OCI-LY7 (cell line): ENCODE results near the gene ANO1. TPM values are rescaled to one million over a fixed set of nuclear protein-coding genes. Genes with fewer than 3 reads are reported as not detected.

Experiments
- BruUV-seq: library from RNA; stranded (reverse); fragments of 400-500 nt; replicated peaks from 2 replicates; lab custom pipeline; 2021; lab: Mats Ljungman, UMichigan
- CTCF ChIA-PET: fragments of 300-600 bp; sonication (Branson Sonifier 250); formaldehyde crosslinking; loops from one replicate; lab custom pipeline; 2022; ENCODE audit warnings: antibody characterized with exemption; ENCODE audit not compliant: unreplicated experiment; lab: Charles Lee
- POLR2A ChIA-PET: fragments of 300-600 bp; sonication (Branson Sonifier 250); formaldehyde crosslinking; loops from one replicate; lab custom pipeline; 2022; ENCODE audit warnings: antibody characterized with exemption; lab: Charles Lee
- DNase-seq: peaks from one replicate; pipeline ENCODE4 v3.0.0-alpha.2; 2015; ENCODE audit warnings: low spot score
- H2AFZ ChIP-seq: fragments of 200-600 bp; sonication (generic), shearing (Covaris generic); 2 replicates; pipeline ENCODE4 v1.6.1; 2014; ENCODE audit warnings: mild to moderate bottlenecking, antibody characterized with exemption, low read length, moderate library complexity
- H3K27ac ChIP-seq: fragments of 200-600 bp; sonication (generic); 2 replicates; pipeline ENCODE4 v1.5.1; 2014; ENCODE audit warnings: mixed run types, low read depth, mild to moderate bottlenecking, moderate library complexity, low read length, inconsistent platforms; ENCODE audit not compliant: poor library complexity, severe bottlenecking
- H3K36me3 ChIP-seq: fragments of 200-600 bp; sonication (generic); 2 replicates; pipeline ENCODE4 v1.6.1; 2014; ENCODE audit warnings: mild to moderate bottlenecking, antibody characterized with exemption, low read length, moderate library complexity, mixed read lengths; ENCODE audit not compliant: insufficient read depth
- H3K4me1 ChIP-seq: fragments of 200-600 bp; sonication (generic); 2 replicates; pipeline ENCODE4 v1.5.1; 2014; ENCODE audit warnings: mild to moderate bottlenecking, low read length; ENCODE audit not compliant: insufficient read depth, poor library complexity, severe bottlenecking
- H3K4me2 ChIP-seq: fragments of 200-600 bp; sonication (generic); 2 replicates; pipeline ENCODE4 v1.6.1; 2014; ENCODE audit warnings: mild to moderate bottlenecking, low read length
- H3K4me3 ChIP-seq: fragments of 200-600 bp; sonication (generic); 2 replicates; pipeline ENCODE4 v1.5.1; 2014; ENCODE audit warnings: mild to moderate bottlenecking, low read depth, low read length; ENCODE audit not compliant: poor library complexity, severe bottlenecking
- H3K79me2 ChIP-seq: fragments of 200-600 bp; sonication (generic); 2 replicates; pipeline ENCODE4 v1.6.1; 2016; ENCODE audit warnings: low read depth, mild to moderate bottlenecking, low read length, moderate library complexity, mixed read lengths; ENCODE audit not compliant: insufficient read depth
- H3K9me2 ChIP-seq: fragments of 200-600 bp; sonication (generic); 2 replicates; pipeline ENCODE4 v1.6.1; 2016; ENCODE audit warnings: mild to moderate bottlenecking, low read length, mixed read lengths; ENCODE audit not compliant: insufficient read depth
- H3K9me3 ChIP-seq: fragments of 200-600 bp; sonication (generic); 2 replicates; pipeline ENCODE4 v1.6.1; 2014; ENCODE audit warnings: mild to moderate bottlenecking, mixed run types, low read length, mixed read lengths
- H4K20me1 ChIP-seq: fragments of 200-600 bp; sonication (generic); 2 replicates; pipeline ENCODE4 v1.6.1; 2014; ENCODE audit warnings: mild to moderate bottlenecking, antibody characterized with exemption, low read length, moderate library complexity, mixed read lengths; ENCODE audit not compliant: insufficient read depth
- EZH2phosphoT487 ChIP-seq: fragments of 200-600 bp; sonication (generic); IDR thresholded peaks from 2 replicates; pipeline ENCODE4 v1.6.1; 2018; ENCODE audit warnings: low read depth, borderline replicate concordance, mild to moderate bottlenecking, mixed run types, antibody characterized with exemption, low read length, moderate library complexity, mixed read lengths
- intact Hi-C: fragments of 100-400 bp; cut with micrococcal nuclease; formaldehyde crosslinking; loops from one replicate; pipeline ENCODE4 v1.10.0; 2022; ENCODE audit not compliant: unreplicated experiment
- total RNA-seq, 2 experiments: library from RNA; depleted of rRNA in 1 of 2; stranded (reverse); fragments of >200 nt in 1 of 2; shearing (Covaris generic) in 1 of 2; gene quantifications; 2 replicates each; pipeline ENCODE4 v1.2.3, GENCODE V29; 2014 to 2022
- TF ChIP-seq, protein P1 (sequence below): fragments of 200-600 bp; sonication (generic); conservative IDR thresholded peaks from 2 replicates; pipeline ENCODE4 v1.5.1; 2014; ENCODE audit warnings: mild to moderate bottlenecking, antibody characterized with exemption, low read length, moderate library complexity, mixed read lengths

The ANO1 gene
- total RNA-seq, 2 experiments from 2014 or later = not detected

DNA sequence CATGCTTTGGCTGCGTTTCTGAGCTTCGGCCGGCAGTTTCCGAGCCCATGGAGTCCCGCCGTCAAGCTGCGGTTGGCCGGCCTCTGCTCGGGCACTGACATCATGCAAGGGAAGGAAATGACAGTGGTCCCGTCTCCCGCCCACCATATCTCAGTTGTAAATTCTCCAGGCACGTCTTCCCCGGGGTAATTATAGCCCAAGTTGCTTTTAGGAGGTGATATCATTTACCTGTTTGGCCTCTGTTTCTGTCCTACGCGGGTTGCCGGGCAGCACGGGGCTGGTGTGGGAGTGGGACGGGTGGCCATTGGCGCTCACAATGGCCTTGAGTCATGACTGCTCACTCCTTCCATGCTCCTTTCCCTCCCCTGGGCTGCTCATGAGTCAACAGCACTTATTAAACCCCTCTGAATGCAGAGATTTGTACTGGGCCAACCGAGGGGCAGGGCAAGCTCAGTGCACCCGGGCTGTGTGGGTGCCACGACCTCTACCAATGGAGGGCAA, 4.2 kb upstream of the ANO1 start:
- intact Hi-C loops = no loop called here
- Histone ChIP-seq H3K9me3 (no peaks in the 10 kb centered on the region), H3K36me3 (no peaks in the 10 kb centered on the region), H3K4me3 (no peak overlapping the region), H3K79me2 (no peaks in the 10 kb centered on the region), H4K20me1 (no peaks in the 10 kb centered on the region), H3K9me2 (no peaks in the 10 kb centered on the region), H2AFZ (no peak overlapping the region), H3K27ac (no peak overlapping the region), H3K4me2 (no peak overlapping the region), H3K4me1 (no peaks in the 10 kb centered on the region)
- ChIA-PET POLR2A (no interaction called here), CTCF (no interaction called here)
- TF ChIP-seq, protein P1, sequence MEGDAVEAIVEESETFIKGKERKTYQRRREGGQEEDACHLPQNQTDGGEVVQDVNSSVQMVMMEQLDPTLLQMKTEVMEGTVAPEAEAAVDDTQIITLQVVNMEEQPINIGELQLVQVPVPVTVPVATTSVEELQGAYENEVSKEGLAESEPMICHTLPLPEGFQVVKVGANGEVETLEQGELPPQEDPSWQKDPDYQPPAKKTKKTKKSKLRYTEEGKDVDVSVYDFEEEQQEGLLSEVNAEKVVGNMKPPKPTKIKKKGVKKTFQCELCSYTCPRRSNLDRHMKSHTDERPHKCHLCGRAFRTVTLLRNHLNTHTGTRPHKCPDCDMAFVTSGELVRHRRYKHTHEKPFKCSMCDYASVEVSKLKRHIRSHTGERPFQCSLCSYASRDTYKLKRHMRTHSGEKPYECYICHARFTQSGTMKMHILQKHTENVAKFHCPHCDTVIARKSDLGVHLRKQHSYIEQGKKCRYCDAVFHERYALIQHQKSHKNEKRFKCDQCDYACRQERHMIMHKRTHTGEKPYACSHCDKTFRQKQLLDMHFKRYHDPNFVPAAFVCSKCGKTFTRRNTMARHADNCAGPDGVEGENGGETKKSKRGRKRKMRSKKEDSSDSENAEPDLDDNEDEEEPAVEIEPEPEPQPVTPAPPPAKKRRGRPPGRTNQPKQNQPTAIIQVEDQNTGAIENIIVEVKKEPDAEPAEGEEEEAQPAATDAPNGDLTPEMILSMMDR = no peak
- TF ChIP-seq EZH2phosphoT487 = no peak
- no peak for DNase-seq
- no TSS peak for BruUV-seq

DNA sequence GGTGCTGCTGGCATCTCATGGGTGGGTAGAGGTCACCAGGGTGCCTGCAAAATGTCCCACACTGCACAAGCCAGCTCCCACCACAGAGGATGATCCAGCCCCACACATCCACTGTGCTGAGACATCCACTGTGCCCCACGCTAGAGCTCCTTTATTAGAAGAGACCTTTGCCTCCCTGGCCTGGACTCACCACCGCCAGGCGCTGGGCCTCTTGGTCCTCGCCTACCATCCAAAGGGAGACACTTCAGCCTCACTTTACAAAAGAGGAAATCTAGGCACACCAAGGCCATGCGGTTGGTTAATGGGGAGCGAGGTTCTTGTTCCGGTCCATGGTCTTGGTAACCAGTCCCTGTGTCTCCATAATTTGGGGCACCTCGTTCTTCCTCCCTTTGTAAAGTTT, 3.4 kb upstream of the ANO1 start:
- DNase-seq = no peak
- Histone ChIP-seq H2AFZ (no peak overlapping the region), H4K20me1 (no peaks in the 10 kb centered on the region), H3K36me3 (no peaks in the 10 kb centered on the region), H3K27ac (no peak overlapping the region), H3K4me3 (no peak overlapping the region), H3K9me2 (no peaks in the 10 kb centered on the region), H3K4me2 (no peak overlapping the region), H3K9me3 (no peaks in the 10 kb centered on the region), H3K79me2 (no peaks in the 10 kb centered on the region), H3K4me1 (no peaks in the 10 kb centered on the region)
- TF ChIP-seq, protein P1 = no peak
- no peak for TF ChIP-seq EZH2phosphoT487
- ChIA-PET CTCF (no interaction called here), POLR2A (no interaction called here)
- intact Hi-C loops = no loop called here
- BruUV-seq = no TSS peak

DNA sequence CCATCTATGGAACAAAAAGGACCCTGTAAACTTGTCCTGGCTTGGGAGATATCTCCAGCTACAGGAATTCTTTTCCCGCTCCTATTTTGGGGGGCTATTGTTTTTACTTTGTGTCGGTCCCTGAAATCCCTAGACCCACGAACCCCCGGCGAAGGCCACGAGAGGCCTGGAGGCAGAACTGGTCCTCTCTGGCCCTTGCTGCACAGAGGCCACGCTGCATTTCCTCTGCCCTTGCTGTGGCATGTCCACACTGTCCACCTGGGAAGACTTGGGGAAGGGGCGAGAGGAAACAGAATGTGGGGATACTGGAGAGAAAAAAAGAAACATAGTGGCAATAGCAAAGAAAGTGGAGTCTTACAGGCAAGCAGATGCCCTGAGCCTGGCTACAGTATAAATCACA, 2.3 kb upstream of the ANO1 start:
- H3K9me3 ChIP-seq = no peaks in the 10 kb centered on the region
- no peaks in the 10 kb centered on the region for H3K36me3 ChIP-seq
- POLR2A ChIA-PET = no interaction called here
- H4K20me1 ChIP-seq = no peaks in the 10 kb centered on the region
- no peak overlapping the region for H3K27ac ChIP-seq
- DNase-seq = no peak
- no peak overlapping the region for H2AFZ ChIP-seq
- intact Hi-C loops = no loop called here
- BruUV-seq = no TSS peak
- no peaks in the 10 kb centered on the region for H3K79me2 ChIP-seq
- TF ChIP-seq, protein P1 = no peak
- TF ChIP-seq EZH2phosphoT487 = no peak
- H3K4me1 ChIP-seq = no peaks in the 10 kb centered on the region
- CTCF ChIA-PET = no interaction called here
- no peak overlapping the region for H3K4me3 ChIP-seq
- H3K4me2 ChIP-seq = no peak overlapping the region
- no peaks in the 10 kb centered on the region for H3K9me2 ChIP-seq
